ENCODE measurements around the gene NDUFA13. TPM values are rescaled to one million over a fixed set of nuclear protein-coding genes. Genes with fewer than 3 reads are reported as not detected.
A peak's percentile ranks its signal among the peaks of the same experiment; 100 is the strongest.

Gene NDUFA13
- total and polyA plus RNA-seq, 8 donors = 24.5 to 367 (median 143) TPM

DNA sequence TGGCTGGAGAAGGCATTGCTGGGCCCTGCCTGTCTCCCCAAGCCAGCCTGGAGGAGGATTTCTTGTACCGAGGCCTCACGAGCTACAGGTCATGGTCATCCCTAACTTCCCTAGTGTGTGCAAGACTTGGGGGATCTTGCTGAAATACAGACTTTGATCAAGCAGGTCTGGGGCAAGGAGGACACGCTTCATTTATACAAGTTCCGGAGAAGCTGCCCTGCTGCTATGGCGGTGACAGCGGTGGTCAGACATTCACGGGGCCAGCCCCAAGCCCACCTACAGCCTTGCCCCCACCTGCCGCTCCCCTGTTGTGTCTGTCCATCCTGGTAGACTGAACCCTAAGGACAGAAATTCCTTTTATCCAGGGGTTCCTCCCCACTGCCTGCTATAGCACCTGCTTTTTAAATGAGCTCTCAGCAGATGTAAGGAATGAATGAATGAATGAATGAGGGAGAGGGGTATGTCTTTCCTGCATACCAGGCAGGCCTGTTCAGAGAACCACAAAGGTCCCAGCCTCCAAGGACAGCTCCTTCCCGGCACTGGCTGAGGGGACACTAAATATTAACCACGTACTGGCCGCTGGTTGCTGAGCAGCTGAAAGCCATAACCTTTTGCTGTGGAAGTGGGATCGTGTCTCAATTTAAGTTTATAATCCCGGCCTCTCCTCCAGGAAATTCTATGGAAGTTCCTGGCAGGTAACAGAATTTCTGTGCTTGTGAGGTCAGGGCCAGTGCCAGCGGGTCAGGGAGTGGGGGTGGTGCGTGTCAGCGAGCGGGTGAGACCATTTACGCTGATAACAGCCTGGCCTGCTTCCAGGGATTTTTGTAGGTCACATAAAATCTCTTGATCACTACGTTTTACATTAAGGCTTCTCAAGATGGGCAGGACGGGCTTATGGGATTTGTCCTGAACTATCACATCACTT, 27.8 kb upstream of the NDUFA13 start:
- peak; percentile 59 to 74 for DNase-seq
- Histone ChIP-seq H3K4me1 (peaks cover 39 to 58% (median 47%) of the 10 kb centered on the region in 4 donors), H3K27me3 (no peaks in the 10 kb centered on the region), H3K27ac (peak overlapping the region; percentile 16 to 83 (median 74)), H3K4me3 (no peak overlapping the region), H3K9me3 (no peaks in the 10 kb centered on the region), H3K36me3 (peaks cover 0 to 39% (median 32%) of the 10 kb centered on the region in 4 donors)
- intact Hi-C loops (cut with DNase I; ENCODE audit: low total_unique reads) = loop anchor here (5.0 to 10.0 kb wide), 2 partner anchors 73 to 121 kb away; no protein-coding TSS in a partner anchor
- WGBS, 5 donors = 44 to 53% (median 46%) methylated on average over 20 of the region's 20 CpGs
- no peak for TF ChIP-seq EP300 (IDR thresholded peaks at IDR 0.05)
- TF ChIP-seq CTCF (IDR thresholded peaks at IDR 0.05) = no peak
- no peak for TF ChIP-seq POLR2AphosphoS5 (IDR thresholded peaks at IDR 0.05)
- TF ChIP-seq POLR2A (IDR thresholded peaks at IDR 0.05) = no peak

GRCh38 chr19:19488875-19489690, 26.9 kb upstream of the NDUFA13 start:
- Histone ChIP-seq H3K36me3 (peaks cover 4 to 44% (median 33%) of the 10 kb centered on the region in 4 donors), H3K4me3 (peak overlapping the region in 2 of 4 donors; percentile 11 to 14), H3K9me3 (no peaks in the 10 kb centered on the region), H3K27me3 (no peaks in the 10 kb centered on the region), H3K4me1 (peaks cover 39 to 58% (median 47%) of the 10 kb centered on the region in 4 donors), H3K27ac (peak overlapping the region; percentile 53 to 83 (median 74))
- 27 to 33% (median 31%) methylated on average over 14 of the region's 14 CpGs for WGBS, 5 donors
- intact Hi-C loops (cut with DNase I; ENCODE audit: low total_unique reads) = loop anchor here (5.0 to 10.0 kb wide), 2 partner anchors 74 to 122 kb away; no protein-coding TSS in a partner anchor
- no peak for TF ChIP-seq POLR2A (IDR thresholded peaks at IDR 0.05)
- peak in 1 of 3 donors; percentile 70 for TF ChIP-seq POLR2AphosphoS5 (IDR thresholded peaks at IDR 0.05)
- no peak for TF ChIP-seq EP300 (IDR thresholded peaks at IDR 0.05)
- no peak for TF ChIP-seq CTCF (IDR thresholded peaks at IDR 0.05)
- DNase-seq = peak; percentile 64 to 95

- Histone ChIP-seq H3K36me3 (peaks cover 11 to 52% (median 40%) of the 10 kb centered on the region in 4 donors), H3K4me1 (peaks cover 39 to 55% (median 46%) of the 10 kb centered on the region in 4 donors), H3K27ac (peak overlapping the region; percentile 53 to 83 (median 74)), H3K9me3 (no peaks in the 10 kb centered on the region), H3K4me3 (peak overlapping the region in 1 of 4 donors; percentile 14), H3K27me3 (no peaks in the 10 kb centered on the region)
- WGBS, 5 donors = 33 to 49% (median 36%) methylated on average over 8 to 9 of the region's 9 CpGs
- intact Hi-C loops (cut with DNase I; ENCODE audit: low total_unique reads) = loop anchor here (5.0 to 10.0 kb wide), 2 partner anchors 75 to 123 kb away; no protein-coding TSS in a partner anchor
- DNase-seq = peak; percentile 34 to 66
- TF ChIP-seq POLR2A (IDR thresholded peaks at IDR 0.05) (no peak), EP300 (IDR thresholded peaks at IDR 0.05) (no peak), CTCF (IDR thresholded peaks at IDR 0.05) (no peak)
Observed at GRCh38 chr19:19489804-19490204, 26.2 kb upstream of the NDUFA13 start.
